OCI-LY1 (cell line): ENCODE measurements around the gene RHOBTB3.

Source experiments
- H2AFZ ChIP-seq: fragments of 200-600 bp; sonication (generic), shearing (Covaris generic); 2 replicates; pipeline ENCODE4 v1.6.0; 2014; ENCODE audit warnings: antibody characterized with exemption, mild to moderate bottlenecking, low read length
- H3F3A ChIP-seq: fragments of 200-600 bp; sonication (generic), shearing (Covaris generic); 2 replicates; pipeline ENCODE4 v1.6.0; 2014; ENCODE audit warnings: mild to moderate bottlenecking, antibody characterized with exemption, low read length, moderate library complexity; ENCODE audit not compliant: insufficient read depth
- H3K27ac ChIP-seq: fragments of 200-600 bp; sonication (generic); 2 replicates; pipeline ENCODE4 v1.5.1; 2014; ENCODE audit warnings: low read length, mixed run types, mild to moderate bottlenecking, low read depth; ENCODE audit not compliant: poor library complexity, severe bottlenecking
- H3K27me3 ChIP-seq: fragments of 200-600 bp; sonication (generic); 2 replicates; pipeline ENCODE4 v1.6.0; 2014; ENCODE audit warnings: antibody characterized with exemption, mild to moderate bottlenecking, low read length, moderate library complexity; ENCODE audit not compliant: insufficient read depth
- H3K36me3 ChIP-seq: fragments of 200-600 bp; sonication (generic); 2 replicates; pipeline ENCODE4 v1.6.1; 2014; ENCODE audit warnings: mild to moderate bottlenecking, antibody characterized with exemption, low read length, moderate library complexity, mixed read lengths; ENCODE audit not compliant: insufficient read depth
- H3K4me1 ChIP-seq: fragments of 200-600 bp; sonication (generic); 2 replicates; pipeline ENCODE4 v1.5.1; 2014; ENCODE audit warnings: mild to moderate bottlenecking, low read length, moderate library complexity; ENCODE audit not compliant: insufficient read depth, severe bottlenecking
- H3K4me2 ChIP-seq: fragments of 200-600 bp; sonication (generic), shearing (Covaris generic); 2 replicates; pipeline ENCODE4 v1.6.1; 2014; ENCODE audit warnings: low read length
- H3K4me3 ChIP-seq: fragments of 200-600 bp; sonication (generic); 2 replicates; pipeline ENCODE4 v1.5.1; 2014; ENCODE audit warnings: low read length, low read depth, mild to moderate bottlenecking, mixed read lengths; ENCODE audit not compliant: poor library complexity, severe bottlenecking
- H3K79me2 ChIP-seq: fragments of 200-600 bp; shearing (Covaris generic); 2 replicates; pipeline ENCODE4 v1.6.1; 2016; ENCODE audit warnings: mixed run types, low read length, mixed read lengths; ENCODE audit not compliant: insufficient read depth
- H3K9ac ChIP-seq: fragments of 200-600 bp; sonication (generic), shearing (Covaris generic); 2 replicates; pipeline ENCODE4 v1.6.1; 2014; ENCODE audit warnings: mild to moderate bottlenecking, low read length, mixed read lengths
- H3K9me2 ChIP-seq: fragments of 200-600 bp; sonication (generic), shearing (Covaris generic); 2 replicates; pipeline ENCODE4 v1.6.1; 2014; ENCODE audit warnings: low read depth, mild to moderate bottlenecking, low read length, mixed read lengths
- H3K9me3 ChIP-seq: fragments of 200-600 bp; shearing (Covaris generic); 2 replicates; pipeline ENCODE4 v1.6.1; 2014; ENCODE audit warnings: low read length, mixed read lengths
- H4K20me1 ChIP-seq: fragments of 200-600 bp; sonication (generic), shearing (Covaris generic); 2 replicates; pipeline ENCODE4 v1.6.0; 2016; ENCODE audit warnings: mild to moderate bottlenecking, low read length; ENCODE audit not compliant: insufficient read depth
- CTCF ChIP-seq: fragments of 200-600 bp; sonication (generic), shearing (Covaris generic); IDR thresholded peaks from 2 replicates; pipeline ENCODE4 v1.5.1; 2017; ENCODE audit warnings: mild to moderate bottlenecking, antibody characterized with exemption, low read length, moderate library complexity, mixed read lengths
- EZH2 ChIP-seq: fragments of 200-600 bp; sonication (generic), shearing (Covaris generic); IDR thresholded peaks from 2 replicates; pipeline ENCODE4 v1.8.0; 2017; ENCODE audit warnings: borderline replicate concordance, mixed run types, mild to moderate bottlenecking, antibody characterized with exemption, low read length, moderate library complexity, mixed read lengths

The RHOBTB3 gene

DNA sequence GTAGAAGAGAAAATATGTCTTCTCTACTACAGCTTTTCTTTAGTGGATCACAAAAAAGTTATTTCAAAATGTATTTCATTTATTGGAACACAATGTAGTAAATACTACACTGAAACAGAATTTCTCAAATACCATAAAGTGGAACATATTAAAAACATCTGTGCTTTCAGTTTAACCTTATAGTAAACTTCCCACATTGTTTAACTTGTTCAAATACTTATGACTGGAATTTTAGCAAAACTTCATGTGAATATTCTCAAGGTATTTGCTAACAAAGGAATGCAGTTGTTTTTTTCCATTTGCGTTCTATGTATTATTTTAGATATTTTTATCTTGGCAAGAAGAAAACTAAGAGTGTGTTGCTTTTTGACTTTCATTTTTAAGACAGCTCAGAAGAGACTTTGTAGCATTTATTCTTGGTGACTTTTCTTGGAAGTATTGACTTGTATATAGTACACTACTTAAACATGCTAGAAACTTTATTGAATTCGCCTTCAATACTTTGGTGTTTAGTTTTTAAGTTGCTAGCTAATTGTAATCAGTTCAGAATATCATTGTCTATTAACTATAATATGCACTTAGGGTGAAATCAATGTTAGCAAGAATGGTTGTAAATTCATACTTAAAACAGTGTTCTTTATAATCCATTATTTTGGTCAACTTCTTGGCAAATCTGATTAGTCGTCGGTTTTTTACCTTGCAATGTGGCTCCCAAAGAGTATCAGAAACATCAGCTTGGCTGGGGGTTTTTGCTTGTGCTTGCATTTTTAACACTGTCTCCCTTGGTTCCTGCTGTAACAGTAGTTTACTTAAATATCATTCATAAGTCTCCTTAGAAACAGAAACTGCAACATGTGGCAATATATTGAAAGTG is 5.0 kb upstream of the RHOBTB3 start:
- Histone ChIP-seq H3K9me3 (no peaks in the 10 kb centered on the region), H3K9me2 (no peaks in the 10 kb centered on the region), H3K36me3 (no peaks in the 10 kb centered on the region), H3K4me3 (no peak overlapping the region), H3K27ac (no peak overlapping the region), H3F3A (no peaks in the 10 kb centered on the region), H3K79me2 (no peaks in the 10 kb centered on the region), H3K4me1 (peaks cover under 1% of the 10 kb centered on the region), H2AFZ (no peak overlapping the region), H3K9ac (no peak overlapping the region), H4K20me1 (no peaks in the 10 kb centered on the region), H3K27me3 (no peaks in the 10 kb centered on the region), H3K4me2 (no peak overlapping the region)
- TF ChIP-seq EZH2: no peak
- no peak for TF ChIP-seq CTCF

DNA sequence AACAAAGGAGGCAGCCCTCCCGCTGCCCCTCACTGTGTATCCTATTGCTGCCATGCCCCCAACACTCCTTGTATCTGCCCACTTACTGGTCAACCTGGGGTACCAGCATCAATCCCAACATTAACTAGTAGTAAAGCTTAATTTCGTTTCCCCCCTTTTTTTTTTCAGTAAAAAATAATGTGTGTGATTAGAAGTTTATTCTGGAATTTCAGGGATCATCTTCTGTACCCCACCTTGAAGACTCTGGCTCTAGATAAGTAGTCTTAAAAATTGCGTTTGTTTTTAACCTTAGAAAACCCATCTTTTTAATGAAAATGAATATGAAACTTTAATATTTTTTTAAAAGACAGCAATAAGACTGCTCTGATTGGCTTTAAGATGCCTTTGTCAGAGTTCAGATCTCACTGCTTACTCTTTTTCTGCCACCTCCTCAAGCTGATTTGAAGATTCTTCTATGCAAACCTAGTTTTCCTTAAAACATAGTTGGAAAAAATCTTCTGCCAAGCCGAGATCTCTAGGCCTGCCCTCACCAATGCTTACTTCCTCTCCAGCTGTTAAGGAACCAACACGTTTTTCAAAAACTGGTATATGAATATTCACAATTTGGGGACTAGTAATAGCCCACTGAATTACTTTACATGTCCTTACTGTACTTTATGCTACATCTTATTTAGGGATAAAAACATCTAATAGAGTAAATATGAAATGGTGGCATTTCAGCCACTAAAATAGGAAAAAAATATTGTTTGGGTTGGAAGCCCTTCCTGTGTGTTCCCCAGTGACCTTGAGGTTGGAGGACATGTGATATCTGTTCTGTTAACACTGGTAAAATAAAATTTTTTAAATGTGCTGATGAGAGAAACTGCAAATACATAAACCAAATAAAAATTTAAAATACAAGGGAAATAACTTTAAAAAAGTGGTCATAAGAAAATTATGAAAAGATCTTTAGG is 4.0 kb upstream of the RHOBTB3 start:
- TF ChIP-seq EZH2 (no peak), CTCF (no peak)
- Histone ChIP-seq H3K9me3 (no peaks in the 10 kb centered on the region), H3F3A (no peaks in the 10 kb centered on the region), H2AFZ (no peak overlapping the region), H3K4me2 (no peak overlapping the region), H3K9me2 (no peaks in the 10 kb centered on the region), H3K4me1 (peaks cover 6% of the 10 kb centered on the region), H3K79me2 (no peaks in the 10 kb centered on the region), H3K9ac (no peak overlapping the region), H3K27ac (no peak overlapping the region), H4K20me1 (no peaks in the 10 kb centered on the region), H3K27me3 (no peaks in the 10 kb centered on the region), H3K36me3 (no peaks in the 10 kb centered on the region), H3K4me3 (no peak overlapping the region)

DNA sequence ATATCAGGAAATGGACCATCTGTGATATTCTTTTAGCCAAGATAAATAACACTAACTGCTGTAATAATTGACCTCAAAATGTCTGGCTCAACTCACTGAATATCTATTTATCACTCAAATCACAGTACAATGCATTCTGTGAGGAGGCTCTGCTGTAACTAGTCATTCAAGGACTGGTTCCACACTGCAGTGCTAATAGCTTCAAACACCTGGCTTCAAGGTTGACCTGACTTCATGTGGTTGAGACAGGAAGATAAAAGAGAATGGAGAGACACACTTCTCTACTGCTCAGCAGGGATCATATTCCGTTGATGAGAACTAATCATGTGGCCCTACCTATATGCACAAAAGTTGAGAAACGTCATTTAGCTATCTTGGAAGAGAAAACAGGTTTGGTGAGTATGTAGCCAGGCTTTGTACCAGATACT is 3.4 kb upstream of the RHOBTB3 start:
- Histone ChIP-seq H2AFZ (no peak overlapping the region), H3F3A (no peaks in the 10 kb centered on the region), H3K4me2 (no peak overlapping the region), H3K27ac (no peak overlapping the region), H3K9me3 (no peaks in the 10 kb centered on the region), H3K4me1 (peaks cover 6% of the 10 kb centered on the region), H3K27me3 (no peaks in the 10 kb centered on the region), H3K9ac (no peak overlapping the region), H3K9me2 (no peaks in the 10 kb centered on the region), H3K79me2 (no peaks in the 10 kb centered on the region), H4K20me1 (no peaks in the 10 kb centered on the region), H3K4me3 (no peak overlapping the region), H3K36me3 (no peaks in the 10 kb centered on the region)
- no peak for TF ChIP-seq EZH2
- TF ChIP-seq CTCF: no peak
